Stimulated activated CD8-positive, alpha-beta memory T cell treated with anti-CD3 and anti-CD28 coated beads, Interleukin-12 subunit alpha, Interleukin-12 subunit beta, amount 100 ng/mL, for 1 hour (primary cell): Measurements from ENCODE around the gene LARGE1.

ENCODE experiments used
- DNase-seq: peaks from one replicate; pipeline ENCODE4 v3.0.0-alpha.2; 2020; ENCODE audit warnings: low read depth

Gene LARGE1

DNA sequence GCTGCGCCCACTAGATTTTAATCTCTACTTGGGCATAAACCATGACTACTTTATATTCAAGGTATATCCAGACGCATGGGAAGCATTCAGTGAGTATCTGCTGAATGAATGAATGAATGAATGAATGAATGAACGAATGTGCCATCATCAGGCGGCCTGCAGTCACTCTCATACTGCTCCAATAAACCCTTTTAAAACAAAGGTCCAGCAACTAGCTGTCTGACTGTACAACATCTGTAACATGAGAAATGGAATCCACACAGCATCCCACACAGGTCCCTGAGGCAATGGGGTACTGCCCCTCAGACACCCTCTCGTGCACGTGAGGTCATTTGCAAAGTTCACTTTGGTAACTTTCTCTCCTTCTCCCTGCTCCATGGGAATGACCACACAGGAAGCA, 147.5 kb downstream of the LARGE1 start:
- DNase-seq = no peak

DNA sequence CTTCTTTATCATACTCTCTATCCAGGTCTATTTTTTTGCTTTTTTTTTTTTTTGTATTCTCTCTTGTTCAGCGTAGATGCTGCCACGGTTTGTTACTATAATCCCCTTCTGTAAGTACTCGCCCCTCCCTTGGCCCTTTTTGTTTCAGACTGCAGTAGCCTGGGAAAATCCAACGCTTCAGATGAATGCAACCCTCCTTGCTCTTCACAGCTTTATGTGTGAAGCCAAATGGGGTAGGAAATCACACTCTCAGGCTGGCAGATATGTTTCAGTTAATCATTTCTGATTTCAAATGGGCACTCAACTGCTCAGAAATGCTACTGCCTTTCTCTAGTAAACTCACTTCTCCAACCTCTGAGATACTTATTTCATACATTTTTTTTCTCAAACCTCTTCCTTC, 149.1 kb downstream of the LARGE1 start:
- DNase-seq = no peak

DNA sequence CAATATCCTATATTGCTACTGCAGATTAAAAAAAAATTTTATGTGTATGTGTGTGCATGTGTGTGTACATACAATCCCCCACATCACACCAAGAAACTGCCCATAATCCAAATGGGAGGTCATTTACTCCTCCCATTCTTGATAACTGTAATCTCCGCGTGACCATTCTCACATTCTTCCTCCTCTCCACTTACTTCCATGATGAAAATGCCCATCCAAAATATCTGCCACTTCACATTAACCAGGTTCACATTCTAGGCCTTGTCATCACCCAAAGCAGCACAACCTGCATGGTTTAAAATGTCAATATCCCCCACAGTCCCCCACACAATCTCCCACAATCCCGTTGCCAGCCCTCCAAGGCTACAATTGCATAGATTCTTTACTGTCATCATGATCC, 149.6 kb downstream of the LARGE1 start:
- DNase-seq = no peak

DNA sequence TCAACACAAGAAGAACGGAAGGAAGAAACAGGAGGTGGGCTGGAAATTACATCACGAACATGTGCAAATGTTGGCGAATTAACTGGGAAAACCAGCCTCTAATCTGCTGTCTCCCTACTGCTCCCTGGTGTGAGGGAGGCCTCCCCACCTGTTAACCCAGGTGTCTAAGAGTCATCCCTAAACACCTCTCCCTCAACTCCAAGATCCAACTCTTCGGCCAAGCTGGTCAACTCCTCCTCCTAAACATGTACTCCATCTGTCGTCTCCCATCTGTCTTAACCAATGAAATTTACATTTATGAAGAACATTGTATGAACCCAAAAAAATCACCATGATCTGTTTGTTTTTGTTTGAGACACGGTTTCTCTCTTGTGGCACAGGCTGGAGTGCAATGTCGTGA, 154.2 kb downstream of the LARGE1 start:
- DNase-seq = no peak

DNA sequence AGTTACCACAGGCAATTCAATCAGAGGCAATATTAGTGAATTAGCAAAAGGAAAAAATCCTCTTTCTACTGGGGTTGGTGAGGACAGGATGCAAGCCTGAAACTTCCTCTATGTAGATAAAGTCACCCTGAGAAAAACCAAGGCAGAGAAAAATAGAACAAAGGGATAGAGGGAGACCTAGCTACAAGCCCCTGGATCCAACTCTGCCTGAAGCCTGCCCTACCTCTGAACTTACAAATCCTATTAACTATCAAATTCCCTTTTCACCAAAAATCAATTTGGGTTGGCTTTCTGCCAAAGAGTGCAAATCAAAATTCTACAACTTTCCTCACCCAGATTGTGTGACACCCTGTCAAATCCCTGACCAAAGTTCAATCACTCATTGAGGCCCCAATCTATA, 161.3 kb downstream of the LARGE1 start:
- no peak for DNase-seq

DNA sequence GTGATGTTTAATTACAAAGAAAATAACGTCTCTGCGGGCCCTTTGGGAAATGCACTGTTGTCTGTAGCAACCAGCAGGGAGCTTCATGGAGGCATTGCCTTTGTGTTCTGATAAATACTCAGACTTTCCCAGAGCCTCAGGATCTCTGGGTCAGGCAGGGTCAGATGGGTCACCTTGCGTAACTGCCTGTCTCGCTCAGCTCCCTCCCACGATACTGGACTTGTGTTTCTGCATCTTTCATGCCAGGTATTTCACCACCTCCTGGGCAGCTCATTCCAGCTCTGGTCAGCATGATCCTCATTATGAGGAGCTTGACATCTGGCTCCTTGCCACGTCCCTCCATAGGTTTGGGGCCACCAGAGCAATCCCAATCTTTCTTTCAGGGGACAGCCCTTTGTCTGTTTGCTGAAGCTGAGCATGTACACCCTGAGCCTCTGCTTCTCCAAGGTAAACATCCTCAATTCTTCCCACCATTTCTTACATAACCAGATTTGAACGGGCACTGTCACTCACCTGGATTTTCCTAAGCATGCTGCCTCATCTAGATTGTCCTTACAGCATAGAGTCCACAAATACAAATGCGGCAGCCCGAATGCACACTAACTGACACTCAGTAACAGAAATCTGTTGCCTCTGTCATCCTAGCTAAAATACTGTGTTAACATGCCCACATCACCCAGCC, 162.3 kb downstream of the LARGE1 start:
- DNase-seq = no peak

- DNase-seq = no peak
These were observed 163.1 kb downstream of the LARGE1 start for GRCh38 chr22:33757041-33757801.

DNA sequence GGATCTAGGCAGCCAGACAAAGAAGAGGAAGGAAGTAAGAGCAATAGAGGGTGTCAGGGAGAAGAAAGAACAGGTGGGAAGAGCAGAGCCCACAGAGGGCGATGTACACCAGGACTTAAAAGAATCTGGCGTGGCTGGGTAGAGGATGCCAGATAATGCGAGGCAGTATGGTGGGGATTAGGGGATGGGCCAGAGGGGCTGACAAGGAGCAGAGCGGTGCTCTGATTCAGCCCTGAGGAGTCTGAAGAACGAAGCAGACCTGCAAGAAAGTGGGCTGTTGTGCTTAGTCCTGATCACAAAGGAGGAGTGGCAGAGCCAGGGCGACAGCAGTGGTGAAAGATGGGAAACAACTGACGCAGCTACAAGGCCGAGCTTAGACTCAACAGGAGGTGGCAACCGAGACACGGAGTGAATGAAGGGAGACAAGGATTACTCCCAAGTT, 163.7 kb downstream of the LARGE1 start:
- DNase-seq = no peak

DNA sequence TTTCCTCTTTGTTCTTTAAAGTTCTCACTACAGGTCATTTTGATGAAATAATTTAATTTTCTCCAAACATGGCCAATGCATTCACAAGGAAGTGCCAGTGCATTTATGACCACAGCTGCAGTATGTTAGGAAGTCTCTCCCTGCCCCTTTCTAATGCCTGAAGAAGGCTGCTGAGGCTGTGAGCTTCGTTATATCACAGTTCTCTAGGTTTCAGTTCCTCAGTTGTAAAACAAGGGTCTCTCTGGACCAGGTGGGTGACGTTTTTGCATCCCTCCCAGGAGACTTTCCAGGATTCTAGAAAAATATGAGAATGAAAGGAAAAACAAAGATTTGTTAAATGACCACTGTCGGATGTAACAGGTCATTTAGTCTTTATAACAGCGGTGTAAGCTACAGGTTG, 171.6 kb downstream of the LARGE1 start:
- no peak for DNase-seq

DNA sequence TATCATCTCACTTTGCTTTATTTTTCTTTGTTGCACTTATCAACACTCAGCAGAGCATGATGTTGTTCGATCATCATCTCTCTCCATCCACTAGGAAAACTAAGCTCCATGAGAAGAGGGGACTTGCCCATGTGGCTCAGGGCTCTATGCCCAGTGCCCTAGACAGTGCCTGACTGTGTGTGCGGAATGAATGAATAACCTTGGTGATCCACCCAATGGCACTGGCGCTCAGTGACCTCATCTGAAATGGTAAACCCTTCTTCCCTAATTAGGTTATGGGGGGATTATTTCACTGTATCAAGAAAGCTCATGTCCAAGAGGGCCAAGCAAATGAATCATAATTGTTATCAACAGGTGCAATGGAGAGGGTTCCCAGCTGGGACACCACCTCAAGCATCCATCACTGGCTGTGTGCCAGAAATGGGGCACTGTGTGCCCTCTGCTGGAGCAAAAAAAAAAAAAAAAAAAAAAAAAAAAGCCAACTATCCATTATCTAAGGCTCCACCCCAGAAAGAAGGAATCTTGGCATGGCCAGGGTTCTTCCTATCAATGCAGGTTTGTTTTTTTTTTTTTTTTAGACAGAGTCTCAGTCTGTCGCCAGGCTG, 172.6 kb downstream of the LARGE1 start:
- no peak for DNase-seq

DNA sequence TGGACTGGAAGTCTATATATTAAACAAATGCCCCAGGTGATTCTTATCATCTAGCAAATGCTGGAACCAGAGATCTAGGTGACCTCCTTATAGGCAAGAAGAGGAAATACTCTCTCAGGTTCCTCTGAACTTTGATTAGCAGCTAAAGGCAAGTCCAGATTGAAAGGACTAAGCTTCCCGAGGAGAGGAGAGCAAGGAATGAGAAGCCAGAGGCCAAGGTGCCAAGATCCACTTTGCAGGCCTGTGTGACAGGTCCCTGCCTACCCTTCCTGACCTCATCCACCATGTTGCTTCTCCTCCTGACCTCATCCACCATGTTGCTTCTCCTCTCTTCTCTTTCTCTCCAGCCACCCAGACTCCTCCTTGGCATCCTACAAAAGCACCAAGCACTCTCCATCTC, 173.2 kb downstream of the LARGE1 start:
- no peak for DNase-seq

- DNase-seq = no peak
These were observed 173.8 kb downstream of the LARGE1 start for GRCh38 chr22:33746501-33746928.

- DNase-seq = no peak
These were observed 174.8 kb downstream of the LARGE1 start for GRCh38 chr22:33745501-33745900.

DNA sequence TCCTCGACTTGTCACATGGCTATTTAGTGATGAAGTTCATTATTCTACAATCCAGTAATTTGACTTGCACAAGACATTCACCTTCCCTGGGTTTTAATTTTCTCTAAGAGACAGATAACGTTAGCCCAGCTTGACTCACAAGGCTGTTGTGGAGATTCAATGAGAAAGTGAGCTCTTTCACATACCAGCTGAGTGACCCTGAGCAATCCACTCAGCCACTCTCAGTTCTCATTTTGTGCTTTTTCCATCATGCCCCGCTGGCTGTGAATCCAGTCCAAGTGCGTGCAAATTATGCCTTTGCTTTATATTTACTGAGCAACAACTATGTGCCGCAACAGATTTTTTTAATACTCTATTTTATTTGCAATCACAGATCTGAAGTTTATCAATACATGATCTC, 176.5 kb downstream of the LARGE1 start:
- DNase-seq = no peak

DNA sequence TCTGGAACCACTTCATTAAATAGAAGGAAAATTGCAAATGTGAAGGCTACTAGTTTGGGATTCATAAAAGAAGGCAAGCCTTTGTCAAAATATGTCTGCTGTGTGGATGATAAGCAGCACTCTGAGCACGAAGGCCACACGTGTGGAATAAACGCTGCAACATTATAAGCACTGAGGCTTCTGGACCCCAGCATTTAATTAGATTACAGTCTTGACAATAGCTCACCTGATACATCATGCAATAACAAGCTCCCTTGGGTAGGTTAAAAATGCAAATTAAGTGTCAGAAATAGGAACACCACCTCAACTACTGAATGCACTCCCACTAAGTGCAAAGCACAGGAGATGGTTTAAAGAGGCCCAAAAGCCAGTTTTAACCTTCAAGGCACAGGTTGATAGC, 179.3 kb downstream of the LARGE1 start:
- DNase-seq = no peak

DNA sequence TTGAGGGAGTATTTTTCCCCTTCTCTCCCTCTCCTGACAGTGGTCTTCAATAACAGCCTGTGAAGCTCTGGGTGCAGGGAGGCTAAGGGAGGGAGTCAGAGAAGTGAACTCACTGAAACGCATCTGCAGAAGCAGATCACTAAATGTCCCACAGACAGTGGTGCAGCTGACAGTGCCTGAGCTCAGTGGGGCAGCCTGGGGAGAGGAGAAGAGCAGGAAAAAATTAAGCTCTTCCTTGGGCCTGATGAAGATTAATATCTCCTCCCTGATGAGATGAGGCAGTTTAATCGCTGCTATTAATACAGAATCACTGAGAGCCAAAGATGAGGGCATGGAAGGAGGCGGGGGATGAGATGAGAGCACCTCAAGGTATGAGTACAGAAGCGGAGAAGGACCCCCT, 180.8 kb downstream of the LARGE1 start:
- DNase-seq = no peak

DNA sequence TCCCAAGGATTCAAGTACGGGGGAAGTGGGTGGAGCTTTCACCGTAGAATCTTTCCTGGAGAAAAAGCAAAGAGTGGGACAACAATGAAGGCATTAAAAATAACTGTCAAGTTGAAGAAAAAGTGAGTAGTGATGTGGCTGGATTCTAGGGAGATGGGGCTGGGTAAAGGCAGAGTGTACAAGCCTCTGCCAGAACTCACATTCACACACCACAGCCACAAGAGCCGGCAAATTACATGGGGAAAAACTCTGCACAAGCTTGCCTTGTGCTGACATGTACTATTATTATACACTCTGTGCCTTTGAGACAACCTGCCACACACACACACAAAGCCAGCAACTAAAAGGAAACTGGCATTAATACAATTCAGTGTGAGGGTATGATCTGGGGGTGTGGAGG, 182.6 kb downstream of the LARGE1 start:
- no peak for DNase-seq

DNA sequence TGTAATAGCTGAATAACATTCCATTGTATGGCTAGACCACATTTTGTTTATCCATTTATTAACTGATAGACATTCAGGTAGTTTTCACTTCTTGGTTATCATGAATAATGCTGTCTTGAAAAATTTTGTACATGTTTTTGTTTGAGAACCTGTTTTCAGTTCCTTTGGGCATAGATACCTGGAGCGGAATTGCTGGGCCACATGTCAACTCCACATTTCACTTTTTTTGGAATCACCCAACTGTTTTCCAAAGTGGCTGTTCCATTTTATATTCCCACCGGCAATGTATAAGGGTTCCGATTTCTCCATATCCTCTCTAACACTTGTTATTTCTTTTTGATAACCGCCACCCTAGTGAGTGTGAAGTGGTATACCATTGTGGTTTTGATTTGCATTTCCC, 184.3 kb downstream of the LARGE1 start:
- no peak for DNase-seq

- no peak for DNase-seq
These were observed 191.4 kb downstream of the LARGE1 start for GRCh38 chr22:33728847-33729246.

DNA sequence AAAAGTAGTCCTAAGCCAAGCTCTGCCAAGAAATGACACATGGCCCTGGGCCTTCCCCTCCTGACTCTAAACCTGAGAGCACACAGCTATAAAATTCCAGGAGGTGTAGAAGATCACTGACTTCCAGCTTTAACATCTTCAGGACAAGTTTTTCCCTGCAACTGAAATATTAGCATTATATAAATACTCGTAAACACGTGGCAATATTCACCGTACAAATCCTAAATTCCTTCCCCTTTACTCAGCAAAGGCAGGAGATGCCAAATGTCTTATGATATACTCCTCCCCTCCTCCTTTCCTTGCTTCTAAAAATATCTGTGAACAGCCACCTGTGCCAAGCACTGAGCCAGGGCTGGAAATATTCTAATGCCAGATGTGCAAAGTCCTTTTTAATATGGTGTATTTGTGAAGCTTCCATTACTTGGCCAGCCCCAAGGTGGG, 194.0 kb downstream of the LARGE1 start:
- no peak for DNase-seq

DNA sequence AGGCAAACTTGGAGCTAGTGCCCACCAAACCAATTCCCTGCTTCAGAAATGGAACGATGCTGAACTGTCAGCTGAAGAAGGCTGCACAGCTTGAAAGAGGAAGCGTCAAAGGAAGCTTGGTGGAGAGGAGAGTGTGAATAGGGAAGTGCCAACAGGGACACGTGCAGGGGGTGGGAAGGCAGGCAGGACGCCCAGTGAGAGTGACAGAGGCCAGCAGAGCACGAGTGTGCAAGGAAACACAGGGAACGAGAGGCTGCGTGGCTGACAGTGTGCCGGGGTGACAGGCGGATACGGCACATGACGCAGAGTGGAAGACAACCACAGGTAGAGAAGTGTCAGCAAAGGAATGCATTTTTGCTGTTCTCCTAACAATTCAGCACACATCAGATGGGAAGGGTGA, 196.4 kb downstream of the LARGE1 start:
- DNase-seq = no peak

GRCh38 chr22:33722816-33723215, 197.5 kb downstream of the LARGE1 start:
- DNase-seq = no peak

DNA sequence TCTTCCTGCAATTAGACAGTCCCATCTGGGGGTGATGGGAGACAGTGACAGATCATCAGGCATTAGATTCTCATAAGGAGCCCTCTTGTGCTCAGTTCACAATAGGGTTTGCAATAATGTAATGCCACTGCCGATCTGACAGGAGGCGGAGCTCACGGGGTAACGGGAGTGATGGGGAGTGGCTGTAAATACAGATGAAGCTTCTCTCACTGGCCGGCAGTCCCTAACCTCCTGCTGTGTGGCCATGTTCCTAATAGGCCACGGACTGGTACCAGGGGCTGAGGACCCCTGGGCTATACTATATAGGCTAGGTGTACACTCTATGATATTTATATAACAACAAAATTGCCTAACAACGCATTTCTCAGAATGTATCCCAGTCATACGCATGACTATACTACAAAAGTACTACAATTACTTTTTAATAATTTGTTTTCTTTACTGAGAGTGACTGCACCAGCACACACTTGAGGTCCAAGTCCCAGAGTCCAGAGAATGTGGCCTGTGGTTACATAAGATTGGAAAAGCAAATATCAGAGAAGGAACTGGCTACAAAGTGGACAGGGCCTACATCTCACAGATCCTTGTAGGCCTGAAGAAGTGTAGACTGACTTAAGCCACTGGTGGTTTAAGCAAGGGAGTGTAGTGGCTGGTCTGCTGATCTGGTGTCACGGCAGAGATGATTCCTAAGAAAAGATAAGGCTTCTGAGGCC, 200.0 kb downstream of the LARGE1 start:
- DNase-seq = no peak
